Astrocyte (in vitro differentiated cells and primary cell): ENCODE results near the gene PSPH. TPM values are rescaled to one million over a fixed set of nuclear protein-coding genes. Genes with fewer than 3 reads are reported as not detected.

Experiments
- DNase-seq: peaks from one replicate; pipeline ENCODE4 v3.0.0-alpha.2; 2010; ENCODE audit warnings: low read depth
- FAIRE-seq: peaks from 2 replicates; lab custom pipeline; 2011; peaks lifted over from hg19 to GRCh38; lab: Jason Lieb, UNC
- H2AFZ ChIP-seq: 2 replicates; pipeline ENCODE4 v1.6.0; 2012; ENCODE audit warnings: low read depth, low read length, inconsistent platforms
- H3K27ac ChIP-seq: 2 replicates; pipeline ENCODE4 v1.5.1; 2011; ENCODE audit warnings: low read depth, low read length, inconsistent platforms
- H3K27me3 ChIP-seq: 2 replicates; pipeline ENCODE4 v1.6.0; 2011; ENCODE audit warnings: low read length, inconsistent platforms; ENCODE audit not compliant: insufficient read depth
- H3K36me3 ChIP-seq: 2 replicates; pipeline ENCODE4 v1.5.1; 2011; ENCODE audit warnings: low read length, inconsistent platforms; ENCODE audit not compliant: insufficient read depth
- H3K4me1 ChIP-seq: 2 replicates; pipeline ENCODE4 v1.5.1; 2011; ENCODE audit warnings: low read length, inconsistent platforms; ENCODE audit not compliant: insufficient read depth
- H3K4me2 ChIP-seq: 2 replicates; pipeline ENCODE4 v1.6.0; 2012; ENCODE audit warnings: low read length, inconsistent platforms
- H3K4me3 ChIP-seq: 2 replicates; pipeline ENCODE4 v1.5.1; 2011; ENCODE audit warnings: low read depth, mild to moderate bottlenecking, low read length, inconsistent platforms; ENCODE audit not compliant: insufficient read depth
- H3K79me2 ChIP-seq: 2 replicates; pipeline ENCODE4 v1.6.0; 2012; ENCODE audit warnings: mild to moderate bottlenecking, low read length, inconsistent platforms; ENCODE audit not compliant: insufficient read depth
- H3K9ac ChIP-seq: 2 replicates; pipeline ENCODE4 v1.6.0; 2012; ENCODE audit warnings: mild to moderate bottlenecking, low read length, inconsistent platforms
- H3K9me3 ChIP-seq: 2 replicates; pipeline ENCODE4 v1.5.1; 2012; ENCODE audit warnings: low read depth, mild to moderate bottlenecking, low read length, inconsistent platforms; ENCODE audit not compliant: insufficient read depth
- H4K20me1 ChIP-seq: 2 replicates; pipeline ENCODE4 v1.6.0; 2012; ENCODE audit warnings: low read length, inconsistent platforms; ENCODE audit not compliant: insufficient read depth
- H3K27ac Mint-ChIP-seq: one replicate; pipeline ENCODE4 v1.8.0; 2021; ENCODE audit warnings: mild to moderate bottlenecking, mixed read lengths; ENCODE audit not compliant: unreplicated experiment
- H3K27me3 Mint-ChIP-seq: one replicate; pipeline ENCODE4 v1.8.0; 2021; ENCODE audit warnings: low read depth, mixed read lengths; ENCODE audit not compliant: unreplicated experiment
- H3K36me3 Mint-ChIP-seq: one replicate; pipeline ENCODE4 v1.8.0; 2021; ENCODE audit warnings: low read depth, mixed read lengths; ENCODE audit not compliant: unreplicated experiment
- H3K4me1 Mint-ChIP-seq: one replicate; pipeline ENCODE4 v1.8.0; 2021; ENCODE audit warnings: low read depth, mixed read lengths; ENCODE audit not compliant: unreplicated experiment
- H3K4me3 Mint-ChIP-seq: one replicate; pipeline ENCODE4 v1.8.0; 2021; ENCODE audit warnings: mild to moderate bottlenecking, moderate library complexity, mixed read lengths; ENCODE audit not compliant: unreplicated experiment
- H3K9me3 Mint-ChIP-seq: one replicate; pipeline ENCODE4 v1.8.0; 2021; ENCODE audit warnings: mild to moderate bottlenecking, mixed read lengths; ENCODE audit not compliant: unreplicated experiment
- CTCF ChIP-seq: IDR thresholded peaks from 2 replicates; pipeline ENCODE4 v1.5.1; 2011; ENCODE audit warnings: low read depth, mild to moderate bottlenecking, inconsistent platforms, low read length, moderate library complexity; ENCODE audit not compliant: insufficient read depth
- EZH2 ChIP-seq: IDR thresholded peaks from 2 replicates; pipeline ENCODE4 v1.6.1; 2012; ENCODE audit warnings: mild to moderate bottlenecking, low read length, inconsistent platforms; ENCODE audit not compliant: insufficient read depth
- total RNA-seq: library from RNA; stranded (reverse); gene quantifications from 2 replicates; pipeline ENCODE4 v1.2.1, GENCODE V29; 2021

The PSPH gene
- total RNA-seq, 1 donor from 2014 or later: 72.7 TPM

DNA sequence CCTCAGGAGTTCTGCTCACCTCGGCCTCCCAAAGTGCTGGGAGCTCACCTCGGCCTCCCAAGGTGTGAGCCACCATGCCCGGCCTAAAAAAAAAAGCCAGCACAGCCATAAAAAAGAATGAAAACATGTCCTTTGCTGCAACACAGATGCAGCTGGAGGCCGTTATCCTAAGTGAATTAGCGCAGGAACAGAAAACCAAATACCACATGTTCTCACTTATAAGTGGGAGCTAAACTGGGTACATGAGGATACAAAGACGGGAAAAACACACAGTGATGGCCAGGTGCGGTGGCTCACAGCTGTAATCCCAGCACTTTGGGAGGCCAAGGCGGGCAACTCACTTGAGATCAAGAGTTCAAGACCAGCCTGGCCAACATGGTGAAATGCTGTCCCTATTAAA is 20.9 kb downstream of the PSPH start:
- peaks cover 13% of the 10 kb centered on the region for H3K36me3 Mint-ChIP-seq
- no peak for FAIRE-seq

GRCh38 chr7:56028942-56029630 is 22.2 kb downstream of the PSPH start:
- Histone ChIP-seq H3K36me3 (no peaks in the 10 kb centered on the region), H3K79me2 (peaks cover 4% of the 10 kb centered on the region), H3K27me3 (no peaks in the 10 kb centered on the region), H3K4me3 (no peak overlapping the region), H4K20me1 (no peaks in the 10 kb centered on the region), H3K4me1 (peaks cover 5% of the 10 kb centered on the region), H3K27ac (no peak overlapping the region), H3K4me2 (no peak overlapping the region), H2AFZ (no peak overlapping the region), H3K9ac (peak overlapping the region; percentile 16), H3K9me3 (no peaks in the 10 kb centered on the region)
- DNase-seq (peak; percentile 68), FAIRE-seq (no peak)
- H3K36me3 Mint-ChIP-seq: peaks cover 16% of the 10 kb centered on the region
- H3K4me3 Mint-ChIP-seq: no peak overlapping the region
- H3K9me3 Mint-ChIP-seq: no peaks in the 10 kb centered on the region
- TF ChIP-seq CTCF (no peak), EZH2 (no peak)
- H3K4me1 Mint-ChIP-seq: peaks cover 16% of the 10 kb centered on the region
- H3K27ac Mint-ChIP-seq: peak overlapping the region; percentile 55
- H3K27me3 Mint-ChIP-seq: no peaks in the 10 kb centered on the region

More for the DNA sequence above, 20.9 kb downstream of the PSPH start:
- Histone ChIP-seq H3K27me3 (no peaks in the 10 kb centered on the region), H3K9me3 (no peaks in the 10 kb centered on the region), H3K4me2 (no peak overlapping the region), H2AFZ (no peak overlapping the region), H3K4me1 (peaks cover 5% of the 10 kb centered on the region), H4K20me1 (no peaks in the 10 kb centered on the region), H3K36me3 (no peaks in the 10 kb centered on the region), H3K79me2 (peaks cover 4% of the 10 kb centered on the region), H3K9ac (no peak overlapping the region), H3K4me3 (no peak overlapping the region), H3K27ac (no peak overlapping the region)
- Mint-ChIP-seq H3K4me1 (peaks cover 16% of the 10 kb centered on the region), H3K27ac (no peak overlapping the region), H3K4me3 (no peak overlapping the region), H3K27me3 (no peaks in the 10 kb centered on the region), H3K9me3 (no peaks in the 10 kb centered on the region)
- no peak for DNase-seq
- TF ChIP-seq EZH2 (no peak), CTCF (no peak)

- H3K4me2 ChIP-seq: no peak overlapping the region
- no peak overlapping the region for H3K9ac ChIP-seq
- Mint-ChIP-seq H3K9me3 (no peaks in the 10 kb centered on the region), H3K27ac (no peak overlapping the region), H3K27me3 (no peaks in the 10 kb centered on the region), H3K4me3 (no peak overlapping the region), H3K36me3 (peaks cover 14% of the 10 kb centered on the region), H3K4me1 (peaks cover 9% of the 10 kb centered on the region)
- H4K20me1 ChIP-seq: no peaks in the 10 kb centered on the region
- no peak overlapping the region for H3K27ac ChIP-seq
- H3K27me3 ChIP-seq: no peaks in the 10 kb centered on the region
- TF ChIP-seq CTCF (no peak), EZH2 (no peak)
- H3K4me1 ChIP-seq: peaks cover 5% of the 10 kb centered on the region
- no peak overlapping the region for H3K4me3 ChIP-seq
- H2AFZ ChIP-seq: no peak overlapping the region
- no peaks in the 10 kb centered on the region for H3K36me3 ChIP-seq
- no peak for FAIRE-seq
- no peaks in the 10 kb centered on the region for H3K9me3 ChIP-seq
- DNase-seq: no peak
- H3K79me2 ChIP-seq: no peaks in the 10 kb centered on the region
Observed at GRCh38 chr7:56026538-56026937, 24.7 kb downstream of the PSPH start.
